Spleen (tissue), 11 donors: ENCODE results near the gene WWTR1. TPM values are rescaled to one million over a fixed set of nuclear protein-coding genes. Genes with fewer than 3 reads are reported as not detected.

Experiments used
- DNase-seq: peaks from one replicate; pipeline ENCODE4 v3.0.0-alpha.2; 2020
- H3K27ac ChIP-seq, 8 donors: fragments of 200-600 bp; sonication (generic) in 7 of 8; 1 replicate in 4 of 8; 2 replicates in 4 of 8; pipeline versions ENCODE4 v1.5.0 to v1.8.0; 2016 to 2021; ENCODE audit warnings: inconsistent platforms in 4 of 8, mild to moderate bottlenecking in 4 of 8, moderate library complexity in 1 of 8
- H3K27me3 ChIP-seq, 7 donors: fragments of 200-600 bp; sonication (generic) in 6 of 7; replicated peaks in 1 of 7; 1 replicate in 4 of 7; 2 replicates in 3 of 7; pipeline versions ENCODE4 v1.5.0 to v1.8.0; 2016 to 2021; ENCODE audit warnings: inconsistent platforms in 3 of 7, mild to moderate bottlenecking in 1 of 7
- H3K36me3 ChIP-seq, 6 donors: fragments of 200-600 bp; sonication (generic) in 5 of 6; 1 replicate in 4 of 6; 2 replicates in 2 of 6; pipeline versions ENCODE4 v1.5.0 to v1.8.0; 2016 to 2021; ENCODE audit warnings: inconsistent platforms in 2 of 6
- H3K4me1 ChIP-seq, 6 donors: fragments of 200-600 bp; sonication (generic) in 5 of 6; 1 replicate in 3 of 6; 2 replicates in 3 of 6; pipeline versions ENCODE4 v1.5.0 to v1.8.0; 2016 to 2021; ENCODE audit warnings: inconsistent platforms in 3 of 6
- H3K4me3 ChIP-seq, 8 donors: fragments of 200-600 bp; sonication (generic) in 7 of 8; 1 replicate in 4 of 8; 2 replicates in 4 of 8; pipeline versions ENCODE4 v1.5.0 to v1.8.0; 2016 to 2021; ENCODE audit warnings: inconsistent platforms in 4 of 8, mild to moderate bottlenecking in 4 of 8, moderate library complexity in 2 of 8
- H3K9me3 ChIP-seq, 8 donors: fragments of 200-600 bp; sonication (generic) in 7 of 8; 1 replicate in 4 of 8; 2 replicates in 4 of 8; pipeline versions ENCODE4 v1.5.0 to v1.8.0; 2016 to 2021; ENCODE audit warnings: inconsistent platforms in 4 of 8
- CTCF ChIP-seq, 11 experiments: fragments of 200-600 bp in 7 of 11; fragments of 450-650 bp in 4 of 11; sonication (generic) in 4 of 11; IDR thresholded peaks in 8 of 11; conservative IDR thresholded peaks in 3 of 11; 1 replicate in 7 of 11; 2 replicates in 4 of 11; pipeline versions ENCODE4 v1.4.0 to v1.8.0; 2016 to 2021; ENCODE audit warnings: antibody characterized with exemption in 11 of 11, inconsistent platforms in 4 of 11, mild to moderate bottlenecking in 1 of 11
- POLR2A ChIP-seq, 3 donors: fragments of 450-650 bp; IDR thresholded peaks; one replicate each; pipeline ENCODE4 v1.5.1; 2017; ENCODE audit warnings: antibody characterized with exemption in 3 of 3, mild to moderate bottlenecking in 1 of 3
- POLR2AphosphoS5 ChIP-seq, 3 donors: sonication (generic); formaldehyde crosslinking; IDR thresholded peaks; one replicate each; pipeline ENCODE4 v1.5.1; 2017; ENCODE audit warnings: antibody characterized with exemption in 3 of 3
- WGBS, 5 donors: extraction: QIAGEN DNeasy Blood & Tissue Kit in 3 of 5; methylation state at CpG; one replicate each; pipeline versions ENCODE4 v1.1.5 to v1.1.7; 2013 to 2018; 5-methylcytosine and 5-hydroxymethylcytosine counted together
- intact Hi-C: fragments of 100-400 bp; cut with DNase I; formaldehyde crosslinking; loops from one replicate; pipeline ENCODE4 v1.15.0; 2023; ENCODE audit warnings: low total_unique reads
- polyA plus RNA-seq, 3 donors: library from polyadenylated mRNA; stranded (reverse); fragments of 200-250 nt; gene quantifications; one replicate each; pipeline ENCODE4 v1.2.1, GENCODE V29; 2013
- total RNA-seq, 7 donors: library from RNA; depleted of rRNA in 3 of 7; stranded (reverse); fragments of >200 nt in 3 of 7; fragmentation: NEBNext Ultra II Directional in 4 of 7; extraction: Animal tissue kit (Norgen Biotek cat#: 25700) in 4 of 7; gene quantifications; one replicate each; pipeline versions ENCODE4 v1.1.0 to v1.2.1, GENCODE V29; 2016 to 2021
- donor health status: healthy with polysubstance abuse.
- donor health status: DM: no; HTN: no; CAD: no; lungs with moderate emphysema.
- donor health status: DM: no; HTN: no; CAD: no.
- donor health status: Bipolar disorder and iron deficiency.
- donor health status: healthy.
- donor health status: DM: no; HTN: no; CAD: no.
- donor health status: DM: yes; HTN: yes; CAD: no.

WWTR1 gene
- total and polyA plus RNA-seq, 10 donors: 8.4 to 70.6 (median 57.0) TPM

GRCh38 chr3:149628957-149629670, 28.7 kb downstream of the WWTR1 start:
- TF ChIP-seq POLR2A (IDR thresholded peaks at IDR 0.05) (no peak), CTCF (IDR thresholded peaks at IDR 0.05 in 8 of 11, conservative IDR thresholded peaks at IDR 0.05 in 3 of 11) (no peak), POLR2AphosphoS5 (IDR thresholded peaks at IDR 0.05) (no peak)
- intact Hi-C loops: no loop called here
- Histone ChIP-seq H3K27me3 (peaks cover 0 to 39% (median 0%) of the 10 kb centered on the region in 7 donors), H3K4me1 (peaks cover 0 to 12% (median 4%) of the 10 kb centered on the region in 6 donors), H3K9me3 (no peaks in the 10 kb centered on the region), H3K36me3 (no peaks in the 10 kb centered on the region), H3K4me3 (no peak overlapping the region), H3K27ac (peak overlapping the region in 2 of 8 donors; percentile 8 to 15)
- no peak for DNase-seq
- WGBS, 5 donors: 81 to 89% (median 85%) methylated on average over 6 of the region's 6 CpGs

GRCh38 chr3:149626671-149627070, 31.2 kb downstream of the WWTR1 start:
- Histone ChIP-seq H3K4me1 (peaks cover 0 to 12% (median 3%) of the 10 kb centered on the region in 6 donors), H3K36me3 (no peaks in the 10 kb centered on the region), H3K4me3 (no peak overlapping the region), H3K9me3 (no peaks in the 10 kb centered on the region), H3K27ac (no peak overlapping the region), H3K27me3 (peaks cover 0 to 21% (median 0%) of the 10 kb centered on the region in 7 donors)
- 79 to 92% (median 82%) methylated on average over 4 of the region's 4 CpGs for WGBS, 5 donors
- intact Hi-C loops: no loop called here
- TF ChIP-seq POLR2AphosphoS5 (IDR thresholded peaks at IDR 0.05) (no peak), CTCF (IDR thresholded peaks at IDR 0.05 in 8 of 11, conservative IDR thresholded peaks at IDR 0.05 in 3 of 11) (no peak), POLR2A (IDR thresholded peaks at IDR 0.05) (no peak)
- DNase-seq: no peak

- no peak for DNase-seq
- Histone ChIP-seq H3K4me3 (no peak overlapping the region), H3K27ac (no peak overlapping the region), H3K27me3 (peaks cover 0 to 17% (median 0%) of the 10 kb centered on the region in 7 donors), H3K9me3 (no peaks in the 10 kb centered on the region), H3K36me3 (no peaks in the 10 kb centered on the region), H3K4me1 (peaks cover 0 to 15% (median 3%) of the 10 kb centered on the region in 6 donors)
- 67 to 86% (median 76%) methylated on average over 4 of the region's 4 CpGs for WGBS, 5 donors
- intact Hi-C loops: no loop called here
- no peak for TF ChIP-seq POLR2AphosphoS5 (IDR thresholded peaks at IDR 0.05)
- no peak for TF ChIP-seq CTCF (IDR thresholded peaks at IDR 0.05 in 8 of 11, conservative IDR thresholded peaks at IDR 0.05 in 3 of 11)
- TF ChIP-seq POLR2A (IDR thresholded peaks at IDR 0.05): no peak
These were observed 32.0 kb downstream of the WWTR1 start for GRCh38 chr3:149625795-149626194.

- Histone ChIP-seq H3K4me1 (peaks cover 0 to 22% (median 5%) of the 10 kb centered on the region in 6 donors), H3K9me3 (no peaks in the 10 kb centered on the region), H3K36me3 (no peaks in the 10 kb centered on the region), H3K4me3 (no peak overlapping the region), H3K27ac (no peak overlapping the region), H3K27me3 (peaks cover 0 to 17% (median 0%) of the 10 kb centered on the region in 7 donors)
- TF ChIP-seq POLR2AphosphoS5 (IDR thresholded peaks at IDR 0.05) (no peak), POLR2A (IDR thresholded peaks at IDR 0.05) (no peak), CTCF (IDR thresholded peaks at IDR 0.05 in 8 of 11, conservative IDR thresholded peaks at IDR 0.05 in 3 of 11) (no peak)
- intact Hi-C loops: no loop called here
- no peak for DNase-seq
- 58 to 73% (median 61%) methylated on average over 6 of the region's 6 CpGs for WGBS, 5 donors
These were observed 34.0 kb downstream of the WWTR1 start for GRCh38 chr3:149623824-149624223.
